GM12865 (cell line): ENCODE results near the gene C7.

Source experiments
- DNase-seq: peaks from one replicate; pipeline ENCODE4 v3.0.0; 2010; ENCODE audit warnings: low read depth
- H3K4me3 ChIP-seq: 2 replicates; pipeline ENCODE4 v1.5.1; 2011; ENCODE audit warnings: mild to moderate bottlenecking, low read depth, low read length, control low read depth
- TF ChIP-seq, protein P1 (sequence below): IDR thresholded peaks from 2 replicates; pipeline ENCODE4 v1.5.1; 2011; ENCODE audit warnings: low read length, control low read depth, low read depth, inconsistent platforms; ENCODE audit not compliant: insufficient read depth; ENCODE audit errors: missing control alignments

Gene C7

DNA sequence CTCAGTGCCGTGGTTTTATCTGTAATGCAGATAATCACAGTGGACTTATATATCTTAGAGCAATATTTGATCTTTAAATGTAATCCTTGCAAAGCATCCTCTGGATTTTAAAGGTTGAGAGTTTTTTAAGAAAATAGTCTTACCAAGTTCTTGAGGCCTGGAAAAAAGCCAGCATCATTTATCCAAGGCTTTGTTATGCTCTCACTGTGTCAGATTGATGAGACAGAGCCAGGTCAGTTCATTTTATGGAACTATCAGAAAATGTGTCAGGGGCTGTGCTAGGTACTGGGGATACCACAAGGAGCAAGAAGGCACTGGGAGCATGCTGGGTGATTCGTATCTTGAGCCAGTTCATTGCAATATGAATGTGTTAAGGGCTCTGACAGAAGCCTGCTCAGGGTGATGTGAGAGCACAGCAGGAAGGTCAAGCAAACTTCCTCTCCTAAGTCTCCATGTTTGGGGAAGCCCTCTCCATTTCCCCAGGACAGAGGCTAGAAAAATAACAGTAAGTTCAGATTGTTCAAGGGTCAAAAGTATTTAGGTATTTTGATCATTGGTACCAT is 19.7 kb downstream of the C7 start:
- no peak for DNase-seq
- TF ChIP-seq, protein P1, sequence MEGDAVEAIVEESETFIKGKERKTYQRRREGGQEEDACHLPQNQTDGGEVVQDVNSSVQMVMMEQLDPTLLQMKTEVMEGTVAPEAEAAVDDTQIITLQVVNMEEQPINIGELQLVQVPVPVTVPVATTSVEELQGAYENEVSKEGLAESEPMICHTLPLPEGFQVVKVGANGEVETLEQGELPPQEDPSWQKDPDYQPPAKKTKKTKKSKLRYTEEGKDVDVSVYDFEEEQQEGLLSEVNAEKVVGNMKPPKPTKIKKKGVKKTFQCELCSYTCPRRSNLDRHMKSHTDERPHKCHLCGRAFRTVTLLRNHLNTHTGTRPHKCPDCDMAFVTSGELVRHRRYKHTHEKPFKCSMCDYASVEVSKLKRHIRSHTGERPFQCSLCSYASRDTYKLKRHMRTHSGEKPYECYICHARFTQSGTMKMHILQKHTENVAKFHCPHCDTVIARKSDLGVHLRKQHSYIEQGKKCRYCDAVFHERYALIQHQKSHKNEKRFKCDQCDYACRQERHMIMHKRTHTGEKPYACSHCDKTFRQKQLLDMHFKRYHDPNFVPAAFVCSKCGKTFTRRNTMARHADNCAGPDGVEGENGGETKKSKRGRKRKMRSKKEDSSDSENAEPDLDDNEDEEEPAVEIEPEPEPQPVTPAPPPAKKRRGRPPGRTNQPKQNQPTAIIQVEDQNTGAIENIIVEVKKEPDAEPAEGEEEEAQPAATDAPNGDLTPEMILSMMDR: no peak
- H3K4me3 ChIP-seq: no peak overlapping the region

DNA sequence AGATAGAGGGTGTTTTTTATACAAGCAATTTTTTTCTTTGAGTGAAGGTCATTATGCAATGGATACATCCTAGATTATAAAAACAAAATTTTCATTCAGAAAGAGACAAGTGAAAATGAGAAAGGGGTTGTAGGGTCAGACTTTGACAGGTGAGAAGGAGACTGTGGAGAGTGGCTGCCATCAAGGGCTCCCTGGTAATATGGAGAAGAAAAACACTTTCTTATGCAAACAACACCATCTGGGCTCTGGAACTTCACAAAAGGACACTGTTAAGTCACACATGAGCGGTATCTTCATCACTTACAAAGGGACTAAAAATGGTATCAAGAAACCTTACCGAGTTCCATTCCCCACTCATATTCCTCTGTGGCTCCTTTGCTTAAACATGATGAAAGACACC is 23.5 kb downstream of the C7 start:
- DNase-seq: no peak
- TF ChIP-seq, protein P1: no peak
- H3K4me3 ChIP-seq: no peak overlapping the region

DNA sequence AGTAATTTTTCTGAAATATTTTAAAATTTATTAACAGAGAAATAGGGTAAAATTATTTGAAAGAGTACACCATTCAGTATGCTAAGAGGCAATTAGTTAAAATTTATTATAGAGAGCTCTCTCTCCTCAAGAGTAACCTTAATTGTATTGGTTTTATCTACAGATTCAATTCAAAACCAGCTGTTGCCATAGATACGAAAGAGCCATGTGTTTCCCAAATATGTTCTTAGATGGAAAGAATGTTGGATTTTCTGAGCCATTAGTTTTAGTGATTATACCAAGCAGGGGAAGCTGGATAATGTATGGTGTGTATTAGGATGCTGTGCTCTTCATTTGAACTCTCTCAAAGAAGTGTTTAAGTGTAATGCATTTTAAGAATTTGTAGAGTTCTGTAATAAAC is 27.8 kb downstream of the C7 start:
- DNase-seq: no peak
- H3K4me3 ChIP-seq: no peak overlapping the region
- TF ChIP-seq, protein P1: no peak

DNA sequence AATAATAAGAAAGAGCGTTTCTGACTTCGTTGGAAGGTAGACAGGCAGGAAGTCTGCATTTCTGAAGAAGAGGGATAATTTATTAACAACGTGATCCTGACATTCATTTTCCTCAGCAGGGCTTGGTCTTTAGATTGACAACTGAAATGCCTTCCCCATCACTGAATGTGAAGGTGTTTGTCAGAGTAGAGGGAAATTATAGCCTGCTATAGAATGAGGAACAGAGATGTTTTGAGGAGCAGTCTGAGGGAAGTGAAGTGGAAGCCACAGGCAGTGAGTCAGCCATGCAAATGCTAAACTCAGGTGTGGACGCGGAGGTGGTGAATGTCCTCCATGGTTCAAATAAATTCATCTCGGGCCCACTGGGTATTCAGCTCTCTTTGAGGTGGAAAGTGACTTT is 30.5 kb downstream of the C7 start:
- H3K4me3 ChIP-seq: no peak overlapping the region
- TF ChIP-seq, protein P1: no peak
- DNase-seq: no peak

DNA sequence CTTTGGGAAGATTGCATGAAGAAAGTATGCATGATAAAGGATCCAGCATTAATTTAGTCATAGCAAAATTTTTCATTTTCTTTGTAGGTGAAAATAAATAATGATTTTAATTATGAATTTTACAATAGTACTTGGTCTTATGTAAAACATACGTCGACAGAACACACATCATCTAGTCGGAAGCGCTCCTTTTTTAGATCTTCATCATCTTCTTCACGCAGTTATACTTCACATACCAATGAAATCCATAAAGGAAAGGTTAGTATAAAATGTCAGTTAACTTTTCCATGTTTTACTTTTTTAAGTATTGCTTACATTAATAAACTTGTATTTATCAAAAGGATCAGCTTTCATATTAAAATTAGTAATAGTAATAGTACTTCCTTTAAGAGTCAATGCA is 35.8 kb downstream of the C7 start:
- H3K4me3 ChIP-seq: no peak overlapping the region
- TF ChIP-seq, protein P1: no peak
- DNase-seq: no peak

DNA sequence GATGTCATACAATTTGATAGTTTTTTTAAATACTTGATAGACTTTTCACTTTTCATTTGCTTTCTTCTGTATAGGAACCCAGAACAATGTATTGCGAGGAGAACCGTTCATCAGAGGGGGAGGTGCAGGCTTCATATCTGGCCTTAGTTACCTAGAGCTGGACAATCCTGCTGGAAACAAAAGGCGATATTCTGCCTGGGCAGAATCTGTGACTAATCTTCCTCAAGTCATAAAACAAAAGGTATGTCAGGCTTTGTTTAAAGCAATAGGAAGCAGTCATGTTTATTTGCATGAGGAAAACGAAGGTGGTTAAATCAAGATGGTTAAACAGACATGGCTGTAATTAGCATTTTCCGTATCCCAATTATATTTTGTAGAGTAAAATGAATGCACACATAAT is 46.0 kb downstream of the C7 start:
- H3K4me3 ChIP-seq: no peak overlapping the region
- TF ChIP-seq, protein P1: no peak
- no peak for DNase-seq

DNA sequence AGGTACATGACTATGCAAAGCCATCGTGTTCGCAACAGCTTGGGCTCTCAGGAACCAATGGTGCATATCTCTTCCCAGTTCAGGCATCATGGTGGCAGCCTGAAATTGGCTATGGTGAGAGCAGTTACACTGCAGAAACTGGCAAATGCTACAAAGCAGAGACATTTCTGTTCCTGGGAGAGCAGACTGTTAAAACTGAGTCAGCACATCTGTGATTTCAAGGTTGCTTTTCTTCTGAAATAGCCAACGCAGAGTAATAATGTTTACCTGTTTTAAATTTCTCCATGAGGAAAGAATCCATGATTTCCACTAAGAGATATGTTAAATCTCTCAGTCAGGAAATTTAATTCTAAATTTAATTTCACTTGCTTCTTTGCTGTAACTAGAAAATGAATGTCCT is 47.8 kb downstream of the C7 start:
- no peak overlapping the region for H3K4me3 ChIP-seq
- no peak for DNase-seq
- TF ChIP-seq, protein P1: no peak
